K562 (cell line): ENCODE results near the gene ICAM3.

Source experiments
- NONO ChIP-seq, 2 experiments: fragments of 200-400 bp in 1 of 2; fragments of 450-650 bp in 1 of 2; formaldehyde crosslinking in 1 of 2; IDR thresholded peaks; 2 replicates each; pipeline ENCODE4 v1.6.1; 2017; ENCODE audit warnings: low read depth in 2 of 2, mild to moderate bottlenecking in 2 of 2, moderate library complexity in 2 of 2, low read length in 1 of 2
- POLR2A ChIP-seq: fragments of 450-650 bp; conservative IDR thresholded peaks from 2 replicates; pipeline ENCODE4 v1.6.1; 2016
- POLR2AphosphoS5 ChIP-seq: IDR thresholded peaks from 2 replicates; pipeline ENCODE4 v1.6.1; 2011; ENCODE audit warnings: mild to moderate bottlenecking, low read depth, low read length, moderate library complexity; ENCODE audit not compliant: control insufficient read depth, insufficient read depth
- SMC3 ChIP-seq: conservative IDR thresholded peaks from 2 replicates; pipeline ENCODE4 v1.6.1; 2011; ENCODE audit warnings: low read depth, low read length, improper control_type of control experiment; ENCODE audit not compliant: insufficient read depth
- XRCC5 ChIP-seq: fragments of 200-400 bp; formaldehyde crosslinking; IDR thresholded peaks from 2 replicates; pipeline ENCODE4 v1.6.1; 2017; ENCODE audit warnings: low read depth, mild to moderate bottlenecking, low read length
- YY1 ChIP-seq, 3 experiments: IDR thresholded peaks; 2 replicates each; pipeline ENCODE4 v1.6.1; 2011; ENCODE audit warnings: low read length in 2 of 3, mild to moderate bottlenecking in 2 of 3, moderate library complexity in 2 of 3, borderline replicate concordance in 1 of 3, control low read depth in 1 of 3, low read depth in 1 of 3; ENCODE audit not compliant: insufficient read depth in 3 of 3, insufficient replicate concordance in 2 of 3, control insufficient read depth in 1 of 3, insufficient read length in 1 of 3; ENCODE audit errors: extremely low read depth in 1 of 3
- ZNF347 ChIP-seq: fragments of 450-650 bp; formaldehyde crosslinking; IDR thresholded peaks from 2 replicates; pipeline ENCODE4 v1.4.0; 2020; ENCODE audit warnings: low read depth, mild to moderate bottlenecking, moderate library complexity

- TF ChIP-seq YY1 (IDR thresholded peaks at IDR 0.05; ENCODE audit: borderline replicate concordance in 1 of 3, control insufficient read depth in 1 of 3, extremely low read depth in 1 of 3, insufficient read depth in 3 of 3, insufficient read length in 1 of 3, insufficient replicate concordance in 2 of 3, low read depth in 1 of 3, low read length in 2 of 3) (no peak), POLR2AphosphoS5 (no peak), POLR2A (no peak), NONO (IDR thresholded peaks at IDR 0.05; ENCODE audit: low read depth in 2 of 2, low read length in 1 of 2) (no peak), SMC3 (no peak), XRCC5 (no peak), ZNF347 (CRISPR knock-in tag) (no peak)
Measured at GRCh38 chr19:10321417-10321797, 18.0 kb downstream of the ICAM3 start.
